Suppressor macrophage treated with lipopolysaccharide for 4 hours (primary cell): ENCODE measurements around the gene LHX8.
"Not testable (repeated sequence)": the region's sequence is repeated elsewhere in the genome, so short reads cannot be mapped to it uniquely, and the experiment has no call there.

Source experiments
- DNase-seq: peaks from one replicate; pipeline ENCODE4 v3.0.0-alpha.2; 2020

LHX8 gene

GRCh38 chr1:75133750-75134646, at the start of gene LHX8:
TSS of gene LHX8 (plus strand) at chr1:75134388. CDS start at chr1:75136615, 2,227 bp downstream.
- DNase-seq: no peak

DNA sequence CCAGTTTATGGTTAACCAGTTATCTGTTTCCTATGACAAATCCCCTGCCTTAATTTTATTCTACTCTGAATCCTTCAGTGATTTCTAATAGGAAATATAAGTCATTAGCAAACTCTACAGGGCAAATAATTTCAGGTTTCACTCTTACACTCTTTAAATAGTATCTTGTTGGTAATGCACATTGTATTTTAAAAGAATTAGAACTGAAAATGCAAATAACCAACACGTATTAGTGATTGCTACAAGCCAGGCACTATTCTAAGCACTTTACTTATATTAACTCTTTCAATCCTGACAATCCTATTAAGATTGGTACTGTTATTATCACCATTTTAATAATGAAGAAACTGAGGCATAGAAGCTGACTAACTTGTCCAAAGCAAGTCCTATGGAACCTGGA, 48.3 kb upstream of the LHX8 start:
- DNase-seq: no peak

GRCh38 chr1:75087278-75087677, 46.9 kb upstream of the LHX8 start:
- DNase-seq: no peak

GRCh38 chr1:75092141-75092540, 42.0 kb upstream of the LHX8 start:
- DNase-seq: no peak

DNA sequence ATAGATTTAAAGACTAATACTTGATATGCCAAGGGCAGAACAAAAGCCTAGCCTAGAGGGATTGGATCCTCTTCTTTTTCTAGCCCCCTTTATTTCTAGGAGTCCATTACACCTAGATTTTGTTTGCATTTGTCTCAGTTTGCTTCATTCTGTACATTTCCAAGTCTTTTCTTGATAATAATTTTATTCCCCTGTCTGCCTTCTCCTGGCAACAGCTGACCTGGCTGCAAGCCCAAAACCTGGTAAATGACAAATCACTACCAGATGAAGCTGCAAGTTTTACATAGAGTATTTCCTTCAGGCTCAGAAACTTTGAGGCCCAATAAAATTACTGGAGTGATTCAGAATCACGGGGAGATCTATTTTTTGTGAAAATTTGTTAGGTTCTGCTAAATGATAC, 36.5 kb upstream of the LHX8 start:
- DNase-seq: no peak

DNA sequence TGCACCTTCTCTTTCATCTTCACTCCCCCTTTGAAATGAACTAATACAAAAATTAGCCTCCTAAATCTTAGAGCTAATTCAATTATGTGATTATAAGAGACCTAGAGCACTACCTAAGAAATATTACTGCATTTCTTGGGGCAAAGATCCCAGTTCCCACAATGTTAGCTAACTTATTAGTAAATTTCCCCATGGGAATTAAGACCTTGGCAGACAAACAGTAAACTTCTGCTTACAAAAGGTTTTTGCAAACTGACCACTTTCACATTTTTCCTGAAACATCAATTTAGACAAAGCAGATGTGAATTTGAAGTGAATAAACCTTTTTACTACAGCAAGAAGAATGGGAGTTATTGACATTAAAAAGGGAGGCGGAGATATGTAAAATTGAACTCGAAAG, 34.6 kb upstream of the LHX8 start:
- DNase-seq: no peak

GRCh38 chr1:75100481-75101092, 33.6 kb upstream of the LHX8 start:
- DNase-seq: no peak

- DNase-seq: not testable (repeated sequence)
Observed at GRCh38 chr1:75112362-75112951, 21.7 kb upstream of the LHX8 start.

DNA sequence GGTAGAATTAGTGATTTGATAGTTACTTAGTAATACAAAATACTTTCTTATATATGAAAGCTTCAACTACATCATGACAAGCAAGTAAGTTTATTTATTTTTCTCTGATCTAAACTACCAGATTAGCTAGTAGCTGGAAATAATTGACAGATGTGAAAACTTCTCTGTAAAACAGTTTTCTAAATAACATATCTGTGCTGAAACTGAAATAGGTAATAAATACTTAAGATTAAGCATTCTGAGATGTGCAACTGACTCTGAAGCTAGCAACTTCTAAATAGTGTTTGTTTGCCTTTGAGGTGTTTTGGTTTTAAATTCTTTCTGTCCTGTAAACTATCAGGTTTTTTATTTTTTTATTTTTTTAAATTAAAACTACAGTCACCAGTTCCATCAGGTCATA, 18.5 kb upstream of the LHX8 start:
- no peak for DNase-seq

DNA sequence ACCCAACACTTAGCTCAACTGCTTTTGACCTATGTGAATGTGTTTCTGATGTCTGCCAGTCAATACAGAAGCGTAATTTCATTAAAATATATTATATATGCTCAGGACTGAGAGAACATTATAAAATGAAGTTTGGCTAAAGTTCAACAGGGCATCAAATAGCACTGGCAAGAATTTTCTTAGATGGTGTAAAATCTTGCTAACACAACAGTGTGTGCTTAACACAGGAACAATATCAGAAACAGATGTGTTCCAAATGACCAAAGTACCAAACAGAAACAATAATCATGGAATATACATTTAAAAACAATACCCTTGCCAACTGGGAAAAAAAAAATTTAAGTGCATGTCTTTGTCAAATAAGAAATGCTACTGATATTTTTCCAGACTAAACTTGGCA, 10.4 kb upstream of the LHX8 start:
- no peak for DNase-seq

DNA sequence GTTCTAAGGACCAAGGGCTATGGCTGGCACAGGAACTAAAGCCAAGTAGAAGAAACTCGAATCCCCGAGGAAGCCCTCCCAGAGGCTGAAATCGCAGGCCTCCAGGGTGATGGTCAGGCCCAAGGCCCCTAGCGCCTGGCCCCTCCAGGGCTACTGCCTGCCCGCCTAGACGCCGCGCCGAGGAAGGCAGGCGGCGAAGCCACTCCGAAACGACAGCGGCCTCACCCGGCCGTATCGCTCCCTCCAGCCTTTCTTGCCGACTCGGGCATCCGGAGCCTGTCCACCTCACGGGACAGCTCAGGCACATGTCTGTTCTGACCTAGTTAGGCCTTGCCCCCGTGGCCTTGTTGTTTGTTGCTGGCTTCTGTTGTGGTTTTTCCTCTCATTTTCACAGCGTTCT, 9.7 kb upstream of the LHX8 start:
- DNase-seq: no peak

DNA sequence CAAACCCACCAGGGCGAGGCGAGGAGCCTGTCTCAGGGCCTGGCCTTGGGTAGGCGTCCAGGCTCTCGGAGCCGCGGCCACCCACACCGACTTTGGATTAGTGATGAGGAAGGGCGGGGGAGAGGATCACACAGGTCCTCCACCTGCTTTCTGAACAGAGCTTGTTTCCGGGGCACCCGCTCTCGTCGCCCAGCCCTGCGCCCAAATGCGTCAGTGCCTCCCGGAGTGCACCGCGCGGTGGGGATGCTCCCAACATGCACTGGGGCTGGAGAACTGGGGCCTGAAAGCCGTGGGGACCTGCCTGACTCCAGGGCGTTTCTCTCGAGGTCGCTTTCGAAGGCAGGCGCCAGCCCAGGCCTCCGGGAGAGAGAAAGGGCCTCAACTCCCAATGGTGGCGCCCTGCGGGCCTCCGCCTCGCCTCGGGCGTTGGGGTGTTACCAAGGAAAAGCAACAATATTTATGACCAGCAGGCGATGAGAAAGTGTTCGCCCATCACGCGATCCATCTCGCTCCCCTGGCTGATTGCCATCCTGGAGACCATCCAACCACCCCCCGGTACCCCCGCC, 8.9 kb upstream of the LHX8 start:
- no peak for DNase-seq

- no peak for DNase-seq
Observed at GRCh38 chr1:75126611-75127101, 7.5 kb upstream of the LHX8 start.

DNA sequence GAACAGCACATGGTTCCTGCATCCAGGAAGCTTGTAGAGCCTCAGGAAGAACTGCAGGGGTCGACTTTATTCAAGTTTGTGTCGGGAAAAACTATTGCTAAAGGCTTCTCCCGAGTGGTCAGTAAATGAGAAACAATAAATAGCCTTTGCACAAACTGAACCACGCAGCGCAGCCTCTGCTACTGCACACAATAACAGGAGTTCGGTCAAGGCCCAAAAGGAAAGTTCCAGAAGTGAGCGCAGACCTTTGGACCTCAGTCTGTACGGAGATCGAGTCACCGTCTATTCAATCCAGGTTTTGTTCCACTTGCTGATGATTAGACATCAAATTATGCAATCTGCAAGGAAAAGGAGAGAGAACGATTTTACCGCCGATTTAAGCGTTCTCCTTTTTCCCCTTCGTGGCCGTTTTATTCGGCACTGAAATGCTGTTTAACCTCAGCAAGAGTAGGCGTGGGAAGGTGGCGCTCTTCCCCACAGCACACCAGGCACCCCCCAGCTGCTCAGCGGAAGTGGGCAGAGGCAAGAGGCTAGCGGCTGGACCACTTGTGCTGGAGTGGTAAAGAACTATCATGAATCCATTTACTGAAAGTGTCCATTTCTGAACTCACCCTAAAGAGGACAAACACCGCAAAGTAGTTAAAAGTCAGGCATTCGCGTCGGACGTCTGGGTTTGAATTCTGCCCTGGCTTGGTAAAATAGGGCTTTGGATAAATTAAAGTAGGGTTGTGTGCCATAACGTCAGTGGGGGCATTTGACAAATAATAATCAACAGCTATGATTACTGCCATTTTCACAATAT, 6.1 kb upstream of the LHX8 start:
- DNase-seq: no peak

GRCh38 chr1:75129660-75129982, 4.6 kb upstream of the LHX8 start:
- DNase-seq: no peak

- DNase-seq: no peak
Observed at GRCh38 chr1:75129983-75130789, 4.0 kb upstream of the LHX8 start.

- no peak for DNase-seq
Observed at GRCh38 chr1:75130865-75131564, 3.2 kb upstream of the LHX8 start.

- DNase-seq: no peak
Observed at GRCh38 chr1:75131565-75132241, 2.5 kb upstream of the LHX8 start.

DNA sequence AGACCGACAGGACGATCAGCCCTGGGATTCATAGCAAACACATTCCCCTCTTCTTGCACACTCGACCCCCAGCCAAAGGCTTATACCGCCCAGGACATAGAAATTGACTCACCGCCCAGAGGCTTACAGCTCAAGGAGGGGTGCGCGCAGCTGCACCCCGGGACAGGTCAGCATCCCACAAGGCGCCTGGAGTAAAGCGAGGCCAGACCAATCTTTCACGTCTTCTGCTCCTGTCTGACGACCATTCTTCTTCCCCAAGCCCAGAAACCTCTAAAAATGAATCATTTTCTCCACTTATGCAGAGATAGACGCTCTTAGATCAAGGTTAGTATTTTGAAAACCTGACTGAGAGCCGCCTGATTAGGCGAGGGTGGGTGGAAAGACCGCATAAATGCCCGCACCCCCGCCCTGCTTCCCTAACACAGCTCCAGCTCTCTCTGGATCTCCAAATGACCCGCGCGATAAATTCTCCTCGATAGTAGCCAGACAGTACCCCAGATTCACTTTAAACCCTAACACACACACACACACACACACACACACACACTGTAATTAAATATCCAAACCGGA, 1.9 kb upstream of the LHX8 start:
- DNase-seq: no peak
